VCaP (cell line): ENCODE results near the gene XBP1.

ENCODE experiments used
- H3K27ac ChIP-seq: fragments of 450-650 bp; 2 replicates; pipeline ENCODE4 v1.5.1; 2017
- TF ChIP-seq, protein P1 (sequence below): fragments of 450-650 bp; conservative IDR thresholded peaks from 2 replicates; pipeline ENCODE4 v1.5.1; 2017; ENCODE audit warnings: mild to moderate bottlenecking, moderate library complexity

Gene XBP1

DNA sequence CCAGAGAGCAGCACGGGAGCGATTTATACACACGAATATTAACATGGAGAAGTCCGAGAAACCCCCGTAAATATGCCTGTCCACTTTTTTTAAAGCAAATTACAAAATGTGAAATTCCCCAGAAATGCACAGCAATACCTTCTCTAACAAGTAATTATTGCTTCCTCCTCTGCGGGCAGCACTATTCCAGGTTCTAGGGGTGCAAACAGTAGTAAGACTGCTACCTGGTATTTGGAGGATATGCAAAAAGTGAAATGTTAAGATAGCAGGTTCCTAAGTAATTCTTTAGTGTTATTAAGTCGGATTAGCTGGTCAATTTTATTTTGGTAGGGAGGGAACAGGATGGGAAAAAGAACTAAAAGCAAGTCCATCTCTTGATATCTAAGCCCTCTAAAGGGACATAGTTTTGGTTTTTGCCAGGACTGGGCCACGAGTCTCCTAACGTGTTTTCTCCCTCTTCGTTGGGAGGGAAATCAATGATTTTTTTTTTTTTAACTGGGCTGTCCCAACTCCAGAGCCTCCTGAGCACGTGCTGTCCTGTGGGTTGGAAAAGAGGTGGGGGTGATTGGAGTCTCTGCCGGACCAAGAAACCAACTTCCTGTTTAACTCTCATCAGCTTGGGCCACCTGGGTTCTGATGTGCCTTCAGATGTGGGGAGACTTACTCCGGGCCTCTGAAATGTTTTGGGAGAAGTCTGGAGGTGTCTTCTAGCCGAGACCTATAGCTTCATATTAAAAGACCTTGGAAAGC is 1.7 kb upstream of the XBP1 start:
- TF ChIP-seq, protein P1, sequence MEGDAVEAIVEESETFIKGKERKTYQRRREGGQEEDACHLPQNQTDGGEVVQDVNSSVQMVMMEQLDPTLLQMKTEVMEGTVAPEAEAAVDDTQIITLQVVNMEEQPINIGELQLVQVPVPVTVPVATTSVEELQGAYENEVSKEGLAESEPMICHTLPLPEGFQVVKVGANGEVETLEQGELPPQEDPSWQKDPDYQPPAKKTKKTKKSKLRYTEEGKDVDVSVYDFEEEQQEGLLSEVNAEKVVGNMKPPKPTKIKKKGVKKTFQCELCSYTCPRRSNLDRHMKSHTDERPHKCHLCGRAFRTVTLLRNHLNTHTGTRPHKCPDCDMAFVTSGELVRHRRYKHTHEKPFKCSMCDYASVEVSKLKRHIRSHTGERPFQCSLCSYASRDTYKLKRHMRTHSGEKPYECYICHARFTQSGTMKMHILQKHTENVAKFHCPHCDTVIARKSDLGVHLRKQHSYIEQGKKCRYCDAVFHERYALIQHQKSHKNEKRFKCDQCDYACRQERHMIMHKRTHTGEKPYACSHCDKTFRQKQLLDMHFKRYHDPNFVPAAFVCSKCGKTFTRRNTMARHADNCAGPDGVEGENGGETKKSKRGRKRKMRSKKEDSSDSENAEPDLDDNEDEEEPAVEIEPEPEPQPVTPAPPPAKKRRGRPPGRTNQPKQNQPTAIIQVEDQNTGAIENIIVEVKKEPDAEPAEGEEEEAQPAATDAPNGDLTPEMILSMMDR, result no peak
- H3K27ac ChIP-seq, result peak overlapping the region; percentile 97

DNA sequence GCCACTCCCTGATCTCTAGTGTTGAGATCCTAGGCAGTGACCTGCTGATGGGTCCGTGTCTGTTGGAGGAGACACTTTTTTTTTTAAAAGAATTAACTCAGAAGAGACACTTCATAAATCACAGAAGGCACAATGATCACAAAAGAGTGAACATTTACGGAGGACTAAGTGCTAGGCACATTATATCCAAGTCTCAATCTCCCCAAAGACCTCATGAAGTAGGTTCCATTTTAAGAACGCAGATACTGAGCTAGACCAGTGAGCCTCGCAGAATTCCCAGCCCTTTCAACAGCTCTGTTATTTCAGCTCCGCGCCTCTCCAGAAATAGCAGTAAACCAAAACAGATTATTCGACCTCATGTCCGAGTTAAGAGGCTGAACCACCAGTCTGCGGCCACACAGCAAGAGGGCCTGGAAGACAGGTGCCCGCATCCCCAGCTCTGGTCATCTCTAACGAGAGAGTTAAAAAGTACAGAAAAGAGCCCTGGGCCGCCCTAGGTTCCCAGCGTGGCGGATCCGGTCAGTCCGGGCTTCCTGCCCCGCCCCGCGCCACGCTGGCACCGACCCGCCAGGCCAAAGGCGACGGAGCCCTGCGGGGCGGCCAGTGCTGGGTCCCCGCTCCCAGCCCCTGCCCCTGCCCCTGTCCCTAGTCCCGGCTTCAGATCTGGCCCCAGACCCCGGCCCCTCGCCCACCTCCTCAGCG is 612 bp downstream of the XBP1 start:
- TF ChIP-seq, protein P1, result no peak
- peak overlapping the region; percentile 97 for H3K27ac ChIP-seq

DNA sequence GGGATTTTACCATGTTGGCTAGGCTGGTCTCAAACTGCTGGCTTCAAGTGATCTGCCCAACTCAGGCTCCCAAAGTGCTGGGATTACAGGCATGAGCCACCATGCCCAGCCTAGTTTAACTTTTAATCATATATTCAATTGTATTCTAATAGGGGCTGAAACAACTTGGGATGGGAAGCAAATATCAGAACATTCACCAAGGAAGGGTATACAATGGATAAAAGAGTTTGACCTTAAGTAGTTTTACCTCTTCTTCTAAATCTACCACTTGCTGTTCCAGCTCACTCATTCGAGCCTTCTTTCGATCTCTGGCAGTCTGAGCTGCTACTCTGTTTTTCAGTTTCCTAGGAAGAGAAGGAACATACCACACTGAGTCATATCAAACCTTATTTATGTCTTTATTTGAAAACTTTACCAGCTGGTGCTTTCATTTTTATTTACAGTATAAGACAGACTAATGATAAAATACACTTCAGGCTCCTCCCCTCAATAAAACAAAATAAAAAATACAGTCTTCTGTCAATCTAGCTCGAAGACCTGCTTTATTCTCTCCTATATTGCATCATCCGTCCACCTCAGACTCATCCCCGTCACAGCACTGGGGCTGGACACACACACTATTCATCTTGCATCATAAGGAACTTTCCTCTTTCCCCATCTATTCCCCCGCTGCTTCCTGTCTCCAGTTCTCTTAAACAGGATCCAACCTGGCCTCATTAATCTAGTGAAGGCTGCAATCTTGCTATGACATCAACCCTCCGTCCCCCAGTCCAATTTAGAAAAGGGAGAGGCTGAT is 1.4 kb downstream of the XBP1 start:
- peak overlapping the region; percentile 97 for H3K27ac ChIP-seq
- TF ChIP-seq, protein P1, result no peak

DNA sequence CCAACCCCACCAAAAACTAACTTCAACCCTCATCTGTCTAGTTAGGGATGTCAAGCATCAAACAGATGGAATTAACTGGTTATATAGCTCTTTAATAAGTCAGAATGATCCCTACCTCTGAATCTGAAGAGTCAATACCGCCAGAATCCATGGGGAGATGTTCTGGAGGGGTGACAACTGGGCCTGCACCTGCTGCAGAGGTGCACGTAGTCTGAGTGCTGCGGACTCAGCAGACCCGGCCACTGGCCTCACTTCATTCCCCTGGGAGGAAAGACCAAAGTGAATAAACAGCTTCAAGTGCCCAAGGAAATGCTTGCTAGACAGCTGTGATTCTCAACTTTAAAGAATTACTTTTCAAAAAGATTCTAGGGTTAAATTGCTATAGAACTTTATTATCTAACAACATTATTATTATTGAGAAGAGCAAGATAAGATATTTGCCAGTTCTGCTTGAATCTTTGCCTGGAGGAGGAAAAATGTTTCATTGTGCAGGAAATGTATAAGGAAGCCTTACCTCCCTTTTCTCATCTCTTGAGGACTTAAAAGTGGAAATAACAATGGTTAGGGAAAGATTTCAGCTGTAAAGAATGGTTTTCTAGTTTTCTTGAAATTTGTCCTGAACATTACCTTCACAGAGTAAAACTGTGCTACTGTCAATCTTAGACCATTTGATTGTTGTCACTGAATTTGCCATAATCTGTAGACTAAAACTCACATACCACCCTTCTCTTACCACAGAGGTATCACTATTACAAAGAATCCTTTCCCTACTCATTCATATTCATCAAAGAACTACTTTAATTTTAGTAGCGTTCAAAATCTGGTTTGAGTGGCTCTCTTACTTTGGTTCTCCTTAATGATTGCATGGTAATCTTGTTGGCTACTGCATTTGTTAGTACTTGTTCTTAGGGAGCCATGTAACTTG is 4.2 kb downstream of the XBP1 start:
- peak overlapping the region; percentile 97 for H3K27ac ChIP-seq
- TF ChIP-seq, protein P1, result no peak

DNA sequence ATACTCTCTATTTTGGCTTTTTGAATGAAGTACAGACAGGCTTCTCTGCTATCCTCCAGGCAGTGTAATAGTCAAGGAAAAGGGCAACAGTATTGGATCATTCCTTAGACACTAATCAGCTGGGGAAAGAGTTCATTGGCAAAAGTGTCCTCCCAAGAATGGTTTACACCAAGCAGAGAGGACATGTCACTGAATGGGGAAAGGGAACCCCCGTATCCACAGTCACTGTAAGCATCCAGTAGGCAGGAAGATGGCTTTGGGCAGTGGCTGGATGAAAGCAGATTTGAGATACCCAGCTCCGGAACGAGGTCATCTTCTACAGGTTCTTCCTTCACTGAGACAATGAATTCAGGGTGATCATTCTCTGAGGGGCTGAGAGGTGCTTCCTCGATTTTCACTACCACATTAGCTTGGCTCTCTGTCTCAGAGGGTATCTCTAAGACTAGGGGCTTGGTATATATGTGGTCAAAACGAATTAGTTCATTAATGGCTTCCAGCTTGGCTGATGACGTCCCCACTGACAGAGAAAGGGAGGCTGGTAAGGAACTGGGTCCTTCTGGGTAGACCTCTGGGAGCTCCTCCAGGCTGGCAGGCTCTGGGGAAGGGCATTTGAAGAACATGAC is 5.2 kb downstream of the XBP1 start:
- TF ChIP-seq, protein P1, result no peak
- peak overlapping the region; percentile 97; the same call in 1 of the 2 replicates for H3K27ac ChIP-seq

DNA sequence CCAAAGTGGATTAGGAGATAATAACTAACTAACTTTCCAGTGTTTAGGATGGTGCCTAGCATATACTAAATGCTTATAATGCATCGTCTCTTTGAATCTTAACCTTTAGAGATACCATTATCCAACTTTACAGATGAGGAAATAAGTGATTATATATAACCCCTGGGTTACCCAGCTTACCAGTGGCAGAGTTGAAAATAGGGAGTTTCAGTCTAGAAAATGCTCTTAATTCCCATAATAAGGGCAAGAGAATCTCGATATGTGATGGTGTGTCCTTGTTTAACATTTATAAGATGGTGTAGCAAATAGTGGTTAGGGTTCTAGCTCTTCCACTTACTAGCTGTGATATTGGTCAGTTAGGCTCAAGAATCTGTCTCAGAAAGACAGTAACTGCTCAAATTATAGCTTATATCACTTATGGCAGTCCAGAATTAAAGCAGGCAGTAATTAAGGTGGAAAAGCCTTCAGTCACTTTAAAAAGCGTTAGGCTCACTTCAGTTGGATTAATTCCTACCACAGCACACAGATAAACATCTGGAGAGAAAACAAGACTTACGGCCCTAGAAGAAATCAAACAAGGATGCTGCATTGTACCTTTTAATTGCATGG is 6.3 kb downstream of the XBP1 start:
- H3K27ac ChIP-seq, result peak overlapping the region; percentile 97; the same call in 1 of the 2 replicates
- TF ChIP-seq, protein P1, result no peak
